B cell (primary cell): ENCODE data around the gene CLCN5.

Experiments
- CTCF ChIP-seq: fragments of 200-600 bp; IDR thresholded peaks from one replicate; pipeline ENCODE4 v1.8.0; 2022; ENCODE audit warnings: antibody characterized with exemption, mild to moderate bottlenecking
- EZH2 ChIP-seq: IDR thresholded peaks from 2 replicates; pipeline ENCODE4 v1.6.1; 2012; ENCODE audit warnings: borderline replicate concordance, low read depth, mild to moderate bottlenecking, moderate library complexity, low read length; ENCODE audit not compliant: insufficient read depth, poor library complexity, severe bottlenecking

DNA sequence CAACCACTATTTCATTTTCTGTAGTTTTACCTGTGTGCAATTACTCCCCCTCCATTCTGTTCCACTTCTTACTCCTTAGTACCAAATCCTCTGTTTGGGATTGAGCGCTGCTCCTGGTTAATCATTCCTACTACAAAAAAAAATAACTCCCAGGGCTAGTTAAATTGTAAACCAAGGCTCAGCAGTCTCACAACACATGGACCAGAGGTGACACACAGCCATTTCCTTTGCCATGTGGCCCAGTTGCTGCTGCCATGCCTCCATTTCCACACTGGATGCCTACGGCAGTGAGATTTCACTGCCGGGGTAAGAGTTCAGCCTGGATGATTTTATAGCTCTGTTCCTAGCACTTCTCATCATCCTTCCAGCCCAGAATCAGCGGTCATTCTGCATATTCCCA lies 171.2 kb downstream of the CLCN5 start:
- TF ChIP-seq CTCF: no peak
- TF ChIP-seq EZH2: no peak
